ENCODE results near the gene UBE2Z. TPM values are rescaled to one million over a fixed set of nuclear protein-coding genes. Genes with fewer than 3 reads are reported as not detected.

Gene UBE2Z
- total and polyA plus RNA-seq, 9 of the 15 experiments (the other 6 are each of a cell fraction or from before 2014, with no cell fraction given), result 11.8 to 89.0 (median 38.2) TPM

DNA sequence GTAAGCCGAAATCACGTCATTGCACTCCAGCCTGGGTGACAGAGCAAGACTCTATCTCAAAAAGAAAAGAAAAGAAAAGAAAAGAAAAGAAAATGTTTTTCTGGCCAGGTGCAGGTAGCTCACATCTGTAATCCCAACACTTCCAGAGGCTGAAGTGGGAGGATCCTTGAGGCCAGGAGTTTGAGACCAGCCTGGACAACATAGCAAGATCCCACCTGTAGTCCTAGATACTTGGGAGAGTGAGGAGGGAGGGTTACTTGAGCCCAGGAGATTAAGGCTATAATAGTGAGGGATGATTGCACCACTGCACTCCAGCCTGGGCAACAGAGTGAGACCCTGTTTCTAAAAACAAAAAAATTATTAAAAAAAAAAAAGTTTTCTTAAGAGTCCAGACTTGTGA, 18.1 kb upstream of the UBE2Z start:
- no peak overlapping the region for H3K9ac ChIP-seq (ENCODE audit: insufficient read depth in 1 of 2, low read depth in 2 of 2, low read length in 2 of 2)
- FAIRE-seq, result no peak
- H3K79me2 ChIP-seq (ENCODE audit: control insufficient read depth, insufficient read depth, low read length), result peaks cover 27% of the 10 kb centered on the region
- H2AFZ ChIP-seq (ENCODE audit: low read depth, low read length), result no peak overlapping the region
- intact Hi-C loops (cut with micrococcal nuclease) (loop anchor here (5.0 to 10.0 kb wide), 2 partner anchors 135 to 302 kb away; no protein-coding TSS in a partner anchor), in situ Hi-C loops (cut with MboI) (no loop called here)
- H3K9me3 ChIP-seq (replicated peaks; ENCODE audit: control insufficient read depth, insufficient read depth, low read depth, low read length), result no peaks in the 10 kb centered on the region; the same call in 1 of the 2 replicates
- H3K4me1 ChIP-seq (replicated peaks in 1 of 2; ENCODE audit: control insufficient read depth in 2 of 2, insufficient read depth in 2 of 2, low read length in 2 of 2), result peaks cover 4 to 8% of the 10 kb centered on the region in 2 experiments; a peak in 3 of 5 replicates
- 90% methylated on average over 2 of the region's 2 CpGs for WGBS (ENCODE audit: insufficient coverage, low coverage, missing lambda C conversion rate)
- BruUV-seq (replicated peaks), result no TSS peak
- TF ChIP-seq RBM25 (IDR thresholded peaks at IDR 0.05; ENCODE audit: low read depth, low read length, severe bottlenecking) (peak; percentile 61), MYBL2 (IDR thresholded peaks at IDR 0.05; ENCODE audit: low read depth) (no peak), MYBL2 (CRISPR knock-in tag; IDR thresholded peaks at IDR 0.05; ENCODE audit: borderline replicate concordance) (no peak), CHD2 (IDR thresholded peaks at IDR 0.05; ENCODE audit: low read depth, low read length) (no peak), BCOR (IDR thresholded peaks at IDR 0.05) (0 out of 2 replicates have a peak, but pooled peaks have one; percentile 53), KDM1A (IDR thresholded peaks at IDR 0.05) (0 out of 4 replicates have a peak, but pooled peaks of 1 of the 2 experiments have one; percentile 34), NCOA2 (IDR thresholded peaks at IDR 0.05; ENCODE audit: partially characterized antibody in 2 of 2) (no peak), YBX1 (IDR thresholded peaks at IDR 0.05) (no peak), ZNF121 (CRISPR knock-in tag; conservative IDR thresholded peaks at IDR 0.05) (peak; percentile 99), ZNF778 (CRISPR knock-in tag; IDR thresholded peaks at IDR 0.05) (no peak)
- no peak overlapping the region for H3K4me2 ChIP-seq (ENCODE audit: insufficient read depth, low read length)
- no peaks in the 10 kb centered on the region for H4K20me1 ChIP-seq (replicated peaks; ENCODE audit: control insufficient read depth, insufficient read depth, low read length)
- no peaks in the 10 kb centered on the region for H3K27me3 ChIP-seq (ENCODE audit: control insufficient read depth in 2 of 2, insufficient read depth in 2 of 2, low read length in 2 of 2)
- no peak for ATAC-seq
- H3K9me1 ChIP-seq (ENCODE audit: control insufficient read depth, insufficient read depth, low read length), result no peaks in the 10 kb centered on the region
- POLR2A ChIA-PET, result interaction anchor here (0.6 kb wide), 1 partner anchor 12 kb away, joined by 3 read pairs; no protein-coding TSS in a partner anchor
- no peak overlapping the region for H3K4me3 ChIP-seq
- CTCF ChIA-PET (ENCODE audit: low intra/inter-chr PET ratio), result no interaction called here
- DNase-seq (ENCODE audit: extremely low read depth in 1 of 4, low spot score in 3 of 4), result no peak
- peaks cover 17% of the 10 kb centered on the region; the same call in 2 of the 3 replicates for H3K36me3 ChIP-seq (ENCODE audit: control insufficient read depth, insufficient read depth, low read length)
- H3K27ac ChIP-seq (ENCODE audit: extremely low read depth, low read depth, low read length), result no peak overlapping the region
